22Rv1 (cell line): ENCODE measurements around the gene PRSS2.
"Not testable (repeated sequence)": the region's sequence is repeated elsewhere in the genome, so short reads cannot be mapped to it uniquely, and the experiment has no call there.

ENCODE experiments used
- ZFX ChIP-seq: fragments of 450-650 bp; IDR thresholded peaks from 2 replicates; pipeline ENCODE4 v1.6.1; 2017; ENCODE audit warnings: antibody characterized with exemption, borderline replicate concordance
- TF ChIP-seq, protein P1 (sequence below): fragments of 450-650 bp; IDR thresholded peaks from 2 replicates; pipeline ENCODE4 v1.5.1; 2017; ENCODE audit warnings: mild to moderate bottlenecking

- TF ChIP-seq, protein P1, sequence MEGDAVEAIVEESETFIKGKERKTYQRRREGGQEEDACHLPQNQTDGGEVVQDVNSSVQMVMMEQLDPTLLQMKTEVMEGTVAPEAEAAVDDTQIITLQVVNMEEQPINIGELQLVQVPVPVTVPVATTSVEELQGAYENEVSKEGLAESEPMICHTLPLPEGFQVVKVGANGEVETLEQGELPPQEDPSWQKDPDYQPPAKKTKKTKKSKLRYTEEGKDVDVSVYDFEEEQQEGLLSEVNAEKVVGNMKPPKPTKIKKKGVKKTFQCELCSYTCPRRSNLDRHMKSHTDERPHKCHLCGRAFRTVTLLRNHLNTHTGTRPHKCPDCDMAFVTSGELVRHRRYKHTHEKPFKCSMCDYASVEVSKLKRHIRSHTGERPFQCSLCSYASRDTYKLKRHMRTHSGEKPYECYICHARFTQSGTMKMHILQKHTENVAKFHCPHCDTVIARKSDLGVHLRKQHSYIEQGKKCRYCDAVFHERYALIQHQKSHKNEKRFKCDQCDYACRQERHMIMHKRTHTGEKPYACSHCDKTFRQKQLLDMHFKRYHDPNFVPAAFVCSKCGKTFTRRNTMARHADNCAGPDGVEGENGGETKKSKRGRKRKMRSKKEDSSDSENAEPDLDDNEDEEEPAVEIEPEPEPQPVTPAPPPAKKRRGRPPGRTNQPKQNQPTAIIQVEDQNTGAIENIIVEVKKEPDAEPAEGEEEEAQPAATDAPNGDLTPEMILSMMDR = not testable (repeated sequence)
- TF ChIP-seq ZFX = not testable (repeated sequence)
These were observed 1.9 kb upstream of the PRSS2 start for GRCh38 chr7:142768885-142769284.
